ENCODE measurements around the gene CCDC9B.

CCDC9B gene

DNA sequence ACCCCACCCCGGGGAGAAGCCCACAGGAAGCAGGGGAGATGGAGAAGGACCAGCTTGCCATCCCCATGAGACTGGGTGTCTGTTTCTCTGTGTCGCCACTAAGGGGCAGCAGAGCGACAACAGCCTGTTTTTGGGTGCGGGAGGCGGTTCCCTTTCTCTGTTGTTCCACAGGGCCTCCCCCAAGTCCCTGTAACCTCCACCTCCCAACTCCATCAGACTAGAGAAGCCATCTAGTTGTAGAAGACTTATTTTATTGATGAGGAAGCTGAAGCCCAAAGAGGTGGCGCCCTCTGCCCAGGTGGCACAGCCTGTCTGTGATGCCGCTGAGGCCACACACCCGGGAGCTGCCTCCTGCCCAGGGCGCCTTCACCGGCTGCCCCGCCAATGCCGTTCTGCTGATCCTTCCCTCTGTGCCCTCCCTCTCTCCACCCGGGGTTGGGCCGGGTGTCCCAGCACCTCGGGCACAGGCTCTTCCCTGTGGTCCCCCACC, 3.9 kb upstream of the CCDC9B start:
- peak; percentile 69 to 80 for DNase-seq

DNA sequence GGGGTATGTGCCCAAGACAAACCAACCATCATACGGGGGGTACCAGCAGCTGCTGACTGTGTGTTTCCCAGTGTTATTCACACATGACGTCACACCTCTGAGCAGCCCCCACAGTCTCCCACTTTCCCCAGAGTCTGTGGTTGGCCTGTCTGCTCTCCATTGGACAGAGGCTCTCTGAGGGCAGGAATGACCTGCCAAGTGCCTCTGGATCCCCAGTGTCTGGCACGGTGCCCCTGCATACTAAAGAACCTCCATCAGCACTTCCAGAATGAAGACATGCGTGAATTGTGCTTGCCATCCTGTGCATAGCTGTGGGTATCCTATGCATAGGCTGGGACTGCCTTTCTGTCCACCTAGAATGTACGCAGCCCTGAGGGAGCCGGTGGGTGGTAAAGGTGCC, 3.5 kb upstream of the CCDC9B start:
- no peak for DNase-seq

- no peak for DNase-seq
These were observed 2.8 kb upstream of the CCDC9B start for GRCh38 chr15:40343512-40343911.

- DNase-seq, result no peak
These were observed 1.9 kb upstream of the CCDC9B start for GRCh38 chr15:40342416-40343320.

DNA sequence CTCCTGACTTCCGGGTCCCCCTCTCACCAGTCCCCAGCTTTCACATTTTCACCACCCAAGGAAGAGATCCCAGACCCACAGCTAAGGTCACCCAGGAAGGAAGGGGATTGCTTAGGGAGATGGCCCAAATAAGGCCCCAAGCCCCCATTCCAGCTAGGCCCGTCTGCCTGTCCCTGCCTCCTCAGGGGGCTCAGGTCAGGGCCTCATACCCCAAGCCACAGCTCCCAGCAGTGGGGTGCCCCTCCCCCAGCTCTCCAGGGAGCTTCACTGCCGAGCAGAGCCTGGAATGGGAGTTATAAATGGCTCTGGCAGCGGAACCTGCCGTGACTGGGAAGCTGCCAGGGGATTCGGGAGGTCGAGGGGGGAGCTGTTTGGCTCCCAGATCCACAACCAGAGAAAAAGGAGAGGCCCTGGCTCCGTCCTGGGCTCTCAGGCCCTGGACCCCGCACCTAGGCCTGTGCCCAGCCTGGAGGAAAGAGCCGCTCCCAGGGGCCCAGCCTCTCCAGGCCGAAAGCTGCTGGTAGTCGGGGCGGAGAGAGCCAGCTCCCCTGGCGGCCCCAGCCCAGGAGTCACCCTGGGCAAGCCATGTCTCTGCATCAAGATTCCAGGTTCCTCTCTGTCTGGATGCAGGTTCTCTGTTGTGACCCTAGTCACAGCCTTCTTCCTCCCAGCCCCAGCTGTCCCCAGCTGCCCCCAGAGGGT, 550 bp downstream of the CCDC9B start:
- no peak for DNase-seq

DNA sequence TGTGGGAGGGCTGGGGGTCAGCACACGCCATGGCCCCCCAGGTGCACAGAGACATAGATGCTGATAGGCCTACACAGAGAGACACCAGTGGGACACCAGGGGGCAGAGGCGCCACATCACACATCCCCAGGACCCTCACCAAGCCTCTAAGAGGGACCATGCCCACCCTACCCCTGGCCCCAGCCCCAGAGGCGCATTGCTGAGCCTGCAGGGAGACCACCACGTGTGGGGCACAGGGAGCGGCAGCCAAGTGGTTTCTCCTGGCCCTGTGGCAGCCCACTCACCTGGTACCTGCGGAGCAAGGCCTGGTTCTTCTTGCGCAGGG, 1.2 kb downstream of the CCDC9B start:
- DNase-seq, result no peak

DNA sequence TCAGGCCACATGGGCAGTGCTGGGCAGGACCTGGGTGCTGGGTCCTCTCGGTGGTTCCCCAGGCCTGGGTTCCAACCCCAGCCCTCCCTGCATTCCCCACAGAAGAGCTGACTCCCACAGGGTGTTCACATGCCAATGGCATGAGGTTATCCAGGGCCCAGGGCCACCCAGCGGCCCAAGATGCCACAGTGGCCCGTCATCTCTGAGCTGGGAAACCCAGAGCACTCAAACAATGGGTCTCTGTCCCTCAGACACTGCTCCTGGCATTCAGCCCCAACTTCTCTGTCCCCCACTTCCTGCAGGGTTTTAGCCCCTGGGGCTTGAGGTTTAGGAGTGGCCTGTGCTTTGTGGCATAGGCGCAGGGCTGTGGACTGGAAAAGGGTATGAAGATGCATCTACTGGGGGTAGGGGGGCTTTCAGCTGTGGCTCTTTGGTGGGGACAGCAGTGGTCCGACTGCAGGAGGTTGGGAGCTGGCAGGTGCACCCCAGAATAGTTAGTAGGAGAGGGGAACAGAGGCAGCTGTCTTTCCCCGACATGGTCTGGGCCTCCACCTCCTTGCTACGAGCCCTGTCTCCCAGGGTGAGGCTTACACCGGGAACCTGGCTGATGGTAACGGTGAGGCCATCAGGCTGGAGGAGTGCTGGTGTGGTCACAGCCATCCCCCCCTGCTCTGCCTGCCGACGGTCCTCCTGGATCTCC, 1.7 kb downstream of the CCDC9B start:
- DNase-seq, result no peak

DNA sequence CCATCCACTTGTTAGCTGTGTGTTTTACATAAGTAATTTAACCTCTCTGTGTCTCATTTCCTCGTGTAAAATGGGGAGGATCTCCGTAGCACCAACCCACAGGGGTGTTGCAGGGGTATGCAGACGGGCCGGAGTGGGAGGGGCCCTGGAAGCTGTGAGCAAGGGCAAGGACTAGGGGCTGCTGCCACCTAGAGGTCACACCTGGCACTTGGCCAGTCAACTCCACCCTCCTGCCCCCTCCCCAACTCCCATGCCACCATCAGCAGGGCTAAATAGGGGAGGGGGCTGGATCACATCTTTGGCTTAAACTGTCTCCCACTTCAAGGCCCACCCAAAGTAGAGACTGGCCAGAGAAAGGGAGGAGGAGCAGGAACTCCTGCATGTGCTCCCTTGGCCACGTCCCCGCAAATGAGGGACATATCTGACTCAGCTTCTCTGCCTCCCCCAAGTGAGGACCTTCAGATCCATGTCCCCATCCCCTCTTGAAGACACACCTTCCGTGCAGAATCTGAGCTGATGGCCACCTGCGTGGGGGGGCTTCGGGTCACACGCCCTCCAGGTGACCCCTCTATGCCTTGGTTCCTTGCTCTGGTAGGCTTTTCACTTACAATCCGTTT, 2.6 kb downstream of the CCDC9B start:
- DNase-seq, result peak; percentile 83 to 85

GRCh38 chr15:40337597-40337996, 3.1 kb downstream of the CCDC9B start:
- no peak for DNase-seq

DNA sequence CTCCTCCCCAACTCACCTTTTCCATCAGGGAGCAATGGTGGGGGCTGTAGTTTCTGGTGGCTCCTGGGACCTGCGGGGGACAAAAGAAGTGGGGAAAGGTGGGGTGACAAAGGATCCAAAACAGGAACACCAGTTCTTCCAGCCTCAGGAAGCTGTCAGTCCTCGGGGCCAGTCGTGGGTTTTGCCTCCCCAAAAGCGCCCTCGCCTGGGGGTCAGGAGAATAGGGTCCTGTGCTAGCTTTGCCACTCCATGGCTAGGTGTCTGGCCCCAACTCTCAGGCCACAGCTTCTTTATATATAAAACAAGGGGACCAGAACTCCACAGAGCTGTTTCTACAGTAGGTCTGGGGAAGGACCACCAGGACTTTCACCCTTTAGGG, 4.0 kb downstream of the CCDC9B start:
- DNase-seq, result no peak

- no peak for DNase-seq
These were observed 4.6 kb downstream of the CCDC9B start for GRCh38 chr15:40335938-40336743.

GRCh38 chr15:40334941-40335795, 5.6 kb downstream of the CCDC9B start:
- DNase-seq, result no peak

DNA sequence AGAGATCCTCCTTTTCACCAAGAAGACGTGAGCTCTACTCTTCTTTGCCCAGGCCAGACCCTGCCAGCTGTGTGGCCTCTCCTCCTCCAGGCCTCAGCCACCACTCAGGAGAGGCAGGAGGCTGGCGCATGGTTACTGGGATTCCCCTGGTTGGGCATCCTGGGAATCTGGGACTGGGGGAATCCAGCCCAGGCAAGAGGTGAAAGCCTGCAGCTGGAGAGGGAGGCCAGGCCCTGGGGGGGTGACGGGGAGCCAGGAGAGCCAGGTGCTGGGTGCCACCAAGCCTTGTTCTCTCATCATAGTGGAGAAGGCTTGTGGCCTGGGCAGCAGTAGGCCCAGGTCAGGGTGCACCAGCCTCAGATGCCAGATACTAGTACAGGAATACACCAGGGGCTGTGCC, 6.2 kb downstream of the CCDC9B start:
- DNase-seq, result no peak

GRCh38 chr15:40333922-40334492, 6.7 kb downstream of the CCDC9B start:
- peak; percentile 20 to 42 for DNase-seq

- no peak for DNase-seq
These were observed 8.5 kb downstream of the CCDC9B start for GRCh38 chr15:40332113-40332781.

GRCh38 chr15:40331637-40332036, 9.1 kb downstream of the CCDC9B start:
- DNase-seq, result no peak

DNA sequence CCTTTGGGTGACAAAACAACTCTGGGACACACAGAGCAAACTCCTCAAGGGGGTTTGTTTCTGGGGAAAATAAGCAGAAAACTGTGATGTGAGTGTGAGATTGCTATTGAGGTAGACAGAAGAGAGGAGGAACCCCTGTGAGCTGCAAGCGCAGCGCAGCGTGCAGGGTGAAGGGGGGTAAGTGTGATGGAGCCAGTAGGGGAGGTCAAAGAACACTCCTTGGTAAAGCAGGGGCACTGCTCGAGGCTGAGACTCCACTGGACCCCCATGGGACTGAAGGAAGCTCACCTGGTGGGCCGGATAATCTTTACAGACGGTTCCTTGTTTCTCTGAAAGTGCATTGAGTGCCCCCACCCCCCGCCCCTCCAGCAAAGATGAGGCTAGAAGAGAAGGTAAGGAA, 9.7 kb downstream of the CCDC9B start:
- DNase-seq, result no peak

DNA sequence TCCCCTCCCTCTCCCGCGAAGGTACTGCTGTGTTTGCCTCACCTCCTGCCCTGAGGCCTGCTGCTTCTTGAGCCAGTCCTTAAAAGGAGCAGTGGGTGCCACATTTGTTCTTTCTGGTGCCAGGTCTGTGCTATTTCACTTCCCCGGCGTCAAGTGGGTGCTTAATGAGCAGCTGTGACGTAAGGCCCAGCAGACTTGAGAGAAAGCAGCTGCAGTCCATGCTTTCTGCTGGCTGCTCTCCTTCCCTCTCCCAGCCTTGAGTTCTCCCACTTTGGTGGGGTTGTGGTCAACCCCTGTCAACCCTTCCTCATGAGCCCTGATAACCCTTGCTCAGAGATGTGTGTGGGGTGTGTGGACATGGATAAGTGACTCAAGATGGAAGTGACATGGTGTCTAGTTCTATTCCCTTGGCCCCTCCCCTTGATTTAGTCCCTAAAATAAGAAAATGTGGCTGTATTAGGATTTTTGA, 10.3 kb downstream of the CCDC9B start:
- DNase-seq, result no peak

DNA sequence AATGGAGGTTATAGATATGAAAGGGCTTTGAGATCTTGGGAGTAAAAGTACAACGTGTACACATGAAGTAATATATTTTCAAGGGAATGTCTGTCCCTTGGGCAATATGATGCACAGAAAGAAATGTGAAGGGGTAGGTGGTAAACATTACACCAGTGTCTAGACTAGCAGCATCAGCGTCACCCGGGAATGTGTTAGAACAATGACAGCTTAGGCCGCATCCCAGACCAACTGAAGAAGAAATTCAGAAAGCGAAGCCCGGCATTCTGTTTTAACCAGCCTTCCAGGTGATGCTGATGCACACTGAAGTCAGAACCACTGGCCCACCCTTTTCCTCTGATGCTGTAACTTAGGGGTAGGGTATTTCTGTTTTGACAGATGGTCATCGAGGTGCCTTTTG, 10.9 kb downstream of the CCDC9B start:
- no peak for DNase-seq

DNA sequence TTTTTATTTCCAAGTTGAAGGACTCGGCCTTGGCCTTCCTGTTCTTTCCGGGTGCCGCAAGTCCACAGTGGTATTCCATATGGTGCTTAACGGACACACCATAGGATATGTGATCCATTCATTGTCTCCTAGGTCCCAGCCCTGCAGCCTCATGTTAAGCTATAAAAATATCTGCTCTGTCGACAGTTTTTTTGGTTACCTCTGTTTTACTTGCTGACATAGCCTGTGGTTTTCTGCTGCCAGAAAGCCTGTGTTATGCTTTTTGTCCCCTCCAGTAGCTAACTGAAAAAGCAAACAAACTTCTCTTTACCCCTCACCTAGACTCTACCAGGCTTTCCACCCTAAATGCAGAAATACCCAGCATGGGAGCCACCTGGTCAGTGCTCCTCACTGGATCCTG, 12.0 kb downstream of the CCDC9B start:
- DNase-seq, result no peak
